Activated T-cell treated with anti-CD3 and anti-CD28 coated beads, Interleukin-2, amount 50 U/mL, for 72 hours (primary cell): ENCODE measurements around the gene FILIP1. TPM values are rescaled to one million over a fixed set of nuclear protein-coding genes. Genes with fewer than 3 reads are reported as not detected.

Experiments used
- ATAC-seq, 2 donors: fragments of 150-1000 bp; cut with Tn5 transposase; replicated peaks in 1 of 2; 2 replicates each; pipeline ENCODE4 v1.10.0; 2021; ENCODE audit warnings: moderate library complexity in 2 of 2, mild to moderate bottlenecking in 1 of 2
- DNase-seq, 2 donors: peaks; one replicate each; pipeline ENCODE4 v3.0.0; 2021 to 2022; ENCODE audit warnings: mixed read lengths in 1 of 2
- H3K27ac Mint-ChIP-seq: one replicate; pipeline ENCODE4 v1.8.0; 2022; ENCODE audit warnings: mild to moderate bottlenecking, moderate library complexity, mixed read lengths
- H3K27me3 Mint-ChIP-seq: one replicate; pipeline ENCODE4 v1.8.0; 2022; ENCODE audit warnings: low read depth, mixed read lengths
- H3K36me3 Mint-ChIP-seq, 2 donors: one replicate each; pipeline ENCODE4 v1.8.0; 2022; ENCODE audit warnings: mixed read lengths in 2 of 2, mild to moderate bottlenecking in 1 of 2; ENCODE audit not compliant: insufficient read depth in 2 of 2
- H3K4me1 Mint-ChIP-seq: one replicate; pipeline ENCODE4 v1.8.0; 2022; ENCODE audit warnings: low read depth, mixed read lengths
- H3K4me3 Mint-ChIP-seq, 2 donors: one replicate each; pipeline ENCODE4 v1.8.0; 2022; ENCODE audit warnings: mild to moderate bottlenecking in 2 of 2, mixed read lengths in 2 of 2, moderate library complexity in 2 of 2
- H3K9me3 Mint-ChIP-seq, 2 donors: one replicate each; pipeline ENCODE4 v1.8.0; 2022; ENCODE audit warnings: mixed read lengths in 2 of 2
- total RNA-seq, 2 donors: library from RNA; stranded (reverse); gene quantifications; one replicate each; pipeline ENCODE4 v1.2.3, GENCODE V29; 2022

Gene FILIP1
- total RNA-seq, 2 donors from 2014 or later, result 0.05 TPM; not detected in 1

DNA sequence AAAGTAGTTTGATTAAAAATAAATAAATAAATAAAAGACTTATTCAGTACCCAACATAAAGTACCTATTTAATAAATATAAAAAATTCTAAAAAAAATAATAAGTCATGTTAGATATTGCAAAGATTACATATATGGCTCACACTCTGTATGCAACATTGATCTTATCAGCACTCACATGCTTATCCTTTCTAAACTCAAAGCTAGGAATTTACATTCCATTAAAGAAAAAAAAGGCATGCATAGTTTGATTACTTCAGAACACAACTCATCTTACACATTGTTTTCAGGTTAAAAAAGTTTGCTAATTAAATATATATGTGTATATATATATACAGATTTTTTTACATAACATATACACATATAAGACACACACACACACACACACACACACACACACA, 96.4 kb downstream of the FILIP1 start:
- H3K27me3 Mint-ChIP-seq, result peaks cover 9% of the 10 kb centered on the region
- H3K4me3 Mint-ChIP-seq, result no peak overlapping the region
- H3K9me3 Mint-ChIP-seq, result no peaks in the 10 kb centered on the region
- DNase-seq (no peak), ATAC-seq (no peak)
- no peaks in the 10 kb centered on the region for H3K4me1 Mint-ChIP-seq
- no peak overlapping the region for H3K27ac Mint-ChIP-seq
- no peaks in the 10 kb centered on the region for H3K36me3 Mint-ChIP-seq

GRCh38 chr6:75396005-75396800, 97.4 kb downstream of the FILIP1 start:
- H3K27ac Mint-ChIP-seq, result no peak overlapping the region
- ATAC-seq, result no peak
- no peak overlapping the region for H3K4me3 Mint-ChIP-seq

DNA sequence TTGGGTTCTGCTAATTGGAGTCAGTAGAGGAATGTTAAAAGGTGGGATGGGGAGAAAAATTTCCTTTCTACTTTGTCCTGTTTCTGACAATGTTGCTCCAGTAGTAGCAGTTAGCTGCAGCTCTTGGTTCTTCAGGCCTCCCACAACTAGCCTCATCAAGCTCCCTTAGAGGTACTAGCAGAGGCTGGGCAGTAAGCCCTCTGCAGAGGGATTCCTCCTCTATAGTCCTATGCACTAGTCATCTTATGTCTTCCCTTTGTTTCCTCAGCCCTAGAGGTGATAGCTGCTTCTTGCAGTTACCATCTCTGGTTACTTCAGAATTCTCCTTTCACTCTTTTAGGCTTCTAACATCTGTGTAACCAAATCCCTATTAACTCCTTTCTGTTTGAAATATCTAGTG, 99.8 kb downstream of the FILIP1 start:
- Mint-ChIP-seq H3K4me1 (no peaks in the 10 kb centered on the region), H3K27me3 (peaks cover 12% of the 10 kb centered on the region), H3K4me3 (no peak overlapping the region)

More at GRCh38 chr6:75396005-75396800, 97.4 kb downstream of the FILIP1 start:
- H3K27me3 Mint-ChIP-seq, result peaks cover 9% of the 10 kb centered on the region
- H3K9me3 Mint-ChIP-seq, result no peaks in the 10 kb centered on the region
- H3K4me1 Mint-ChIP-seq, result no peaks in the 10 kb centered on the region
- no peaks in the 10 kb centered on the region for H3K36me3 Mint-ChIP-seq
- no peak for DNase-seq

DNA sequence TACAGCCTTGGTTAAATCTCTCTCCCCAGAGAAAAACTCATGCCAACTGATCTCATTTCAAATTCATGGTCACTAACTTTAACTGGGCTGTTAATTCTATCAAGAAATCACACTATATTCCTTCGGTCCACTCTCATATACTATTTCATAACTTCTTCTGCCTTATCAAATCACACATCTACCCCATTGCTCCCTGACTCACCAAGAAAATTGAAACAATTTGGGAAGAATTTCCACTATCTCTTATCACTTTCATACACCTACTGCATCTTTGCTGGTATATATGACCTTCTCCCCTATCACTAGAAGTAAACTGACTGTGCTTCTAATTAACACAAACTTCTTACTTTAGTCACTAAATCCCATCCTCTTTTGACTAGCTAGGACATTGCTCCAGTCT, 102.3 kb downstream of the FILIP1 start:
- no peaks in the 10 kb centered on the region for H3K36me3 Mint-ChIP-seq
- no peak overlapping the region for H3K4me3 Mint-ChIP-seq
- no peak for ATAC-seq
- no peak for DNase-seq
- peaks cover 17% of the 10 kb centered on the region for H3K27me3 Mint-ChIP-seq
- no peak overlapping the region for H3K27ac Mint-ChIP-seq
- no peaks in the 10 kb centered on the region for H3K9me3 Mint-ChIP-seq
- no peaks in the 10 kb centered on the region for H3K4me1 Mint-ChIP-seq

More for the DNA sequence above, 99.8 kb downstream of the FILIP1 start:
- Mint-ChIP-seq H3K9me3 (no peaks in the 10 kb centered on the region), H3K36me3 (no peaks in the 10 kb centered on the region), H3K27ac (no peak overlapping the region)
- DNase-seq, result no peak
- ATAC-seq, result no peak

- DNase-seq, result no peak
- Mint-ChIP-seq H3K4me3 (no peak overlapping the region), H3K27ac (no peak overlapping the region), H3K27me3 (peaks cover 26% of the 10 kb centered on the region), H3K9me3 (no peaks in the 10 kb centered on the region), H3K4me1 (no peaks in the 10 kb centered on the region), H3K36me3 (no peaks in the 10 kb centered on the region)
- no peak for ATAC-seq
These were observed 107.4 kb downstream of the FILIP1 start for GRCh38 chr6:75386050-75386770.

DNA sequence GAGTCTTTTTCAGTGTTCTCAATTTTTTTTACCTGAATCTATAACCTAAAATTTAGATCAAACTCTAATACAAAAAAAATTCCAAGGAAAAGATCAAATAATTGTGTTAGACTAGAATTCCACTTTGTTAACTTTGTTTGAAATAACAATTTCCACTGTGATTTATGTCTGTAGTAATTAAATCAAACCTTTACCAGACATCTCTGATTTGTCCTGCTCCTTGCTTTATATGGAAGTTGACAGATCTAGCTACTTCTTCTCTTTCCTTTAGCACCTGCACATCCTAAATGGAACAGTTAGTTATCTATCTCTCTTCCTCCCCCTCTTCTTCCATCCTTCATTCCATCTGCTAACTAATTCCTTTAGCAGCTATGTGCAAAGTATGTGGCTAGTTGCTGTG, 109.5 kb downstream of the FILIP1 start:
- peaks cover 37% of the 10 kb centered on the region for H3K27me3 Mint-ChIP-seq
- DNase-seq, result no peak

DNA sequence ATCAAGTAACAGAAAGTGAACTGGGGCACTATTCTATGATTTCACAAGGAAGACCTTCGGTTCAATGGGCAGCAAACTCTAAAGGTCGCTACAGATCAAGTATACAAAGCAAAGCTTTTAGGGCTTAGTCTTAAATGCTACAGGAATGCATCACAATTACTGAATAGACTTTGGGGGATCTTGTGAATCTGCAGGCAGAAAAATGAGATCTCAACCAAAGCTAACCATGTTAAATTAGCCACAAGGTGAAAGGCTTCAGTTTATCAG, 111.0 kb downstream of the FILIP1 start:
- H3K36me3 Mint-ChIP-seq, result no peaks in the 10 kb centered on the region
- H3K4me1 Mint-ChIP-seq, result no peaks in the 10 kb centered on the region
- no peak for ATAC-seq
- no peak for DNase-seq
- no peaks in the 10 kb centered on the region for H3K9me3 Mint-ChIP-seq
- H3K4me3 Mint-ChIP-seq, result no peak overlapping the region
- H3K27me3 Mint-ChIP-seq, result peaks cover 30% of the 10 kb centered on the region
- H3K27ac Mint-ChIP-seq, result no peak overlapping the region

More for the DNA sequence above, 109.5 kb downstream of the FILIP1 start:
- no peak for ATAC-seq
- H3K27ac Mint-ChIP-seq, result no peak overlapping the region
- H3K4me1 Mint-ChIP-seq, result no peaks in the 10 kb centered on the region
- H3K9me3 Mint-ChIP-seq, result no peaks in the 10 kb centered on the region
- no peaks in the 10 kb centered on the region for H3K36me3 Mint-ChIP-seq
- no peak overlapping the region for H3K4me3 Mint-ChIP-seq

DNA sequence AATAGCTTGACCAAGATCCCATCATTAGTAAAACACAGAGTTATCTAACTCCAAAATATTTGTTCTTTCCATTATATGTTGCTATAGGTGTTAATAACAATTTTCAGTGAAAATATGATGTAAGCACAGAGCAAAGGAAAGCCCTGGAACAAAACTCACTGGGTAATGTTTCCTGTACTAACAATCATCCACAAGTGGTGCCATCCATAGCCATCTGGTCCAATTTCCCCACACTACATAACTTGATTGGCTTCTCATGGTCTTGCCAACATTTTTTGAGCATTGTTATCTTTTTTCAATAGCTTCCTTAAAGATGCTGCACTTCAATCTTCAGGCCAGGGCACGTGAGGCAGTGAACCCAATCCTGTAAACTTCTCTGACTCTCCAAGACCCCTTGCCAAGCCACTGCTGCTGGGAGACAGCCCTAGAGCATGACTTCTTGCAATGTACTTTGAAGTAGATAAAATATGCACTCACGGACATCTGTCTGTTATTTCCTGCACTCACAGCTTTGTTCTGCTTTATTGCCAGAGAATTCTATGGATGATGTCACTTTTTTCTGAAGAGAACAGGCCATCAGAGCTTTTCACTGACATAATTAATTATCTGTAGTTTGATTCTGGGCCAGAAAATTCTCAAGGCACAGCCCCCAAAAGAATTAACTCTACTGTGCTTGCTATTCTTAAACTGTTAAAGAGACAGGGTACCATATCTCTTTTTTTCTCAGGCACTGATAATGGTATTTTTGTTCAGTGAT, 111.5 kb downstream of the FILIP1 start:
- no peaks in the 10 kb centered on the region for H3K4me1 Mint-ChIP-seq
- peaks cover 35% of the 10 kb centered on the region for H3K27me3 Mint-ChIP-seq
- no peaks in the 10 kb centered on the region for H3K9me3 Mint-ChIP-seq
- H3K27ac Mint-ChIP-seq, result no peak overlapping the region
- DNase-seq (no peak), ATAC-seq (no peak)
- no peak overlapping the region for H3K4me3 Mint-ChIP-seq
- no peaks in the 10 kb centered on the region for H3K36me3 Mint-ChIP-seq

- no peak overlapping the region for H3K27ac Mint-ChIP-seq
- ATAC-seq (no peak), DNase-seq (no peak)
- H3K9me3 Mint-ChIP-seq, result no peaks in the 10 kb centered on the region
- peaks cover 45% of the 10 kb centered on the region for H3K27me3 Mint-ChIP-seq
- H3K4me3 Mint-ChIP-seq, result no peak overlapping the region
- H3K36me3 Mint-ChIP-seq, result no peaks in the 10 kb centered on the region
- H3K4me1 Mint-ChIP-seq, result no peaks in the 10 kb centered on the region
These were observed 114.1 kb downstream of the FILIP1 start for GRCh38 chr6:75379536-75379935.

GRCh38 chr6:75378101-75378500, 115.5 kb downstream of the FILIP1 start:
- no peak overlapping the region for H3K27ac Mint-ChIP-seq
- no peaks in the 10 kb centered on the region for H3K4me1 Mint-ChIP-seq
- H3K36me3 Mint-ChIP-seq, result no peaks in the 10 kb centered on the region
- DNase-seq (no peak), ATAC-seq (no peak)
- peaks cover 39% of the 10 kb centered on the region for H3K27me3 Mint-ChIP-seq
- no peaks in the 10 kb centered on the region for H3K9me3 Mint-ChIP-seq
- H3K4me3 Mint-ChIP-seq, result no peak overlapping the region

DNA sequence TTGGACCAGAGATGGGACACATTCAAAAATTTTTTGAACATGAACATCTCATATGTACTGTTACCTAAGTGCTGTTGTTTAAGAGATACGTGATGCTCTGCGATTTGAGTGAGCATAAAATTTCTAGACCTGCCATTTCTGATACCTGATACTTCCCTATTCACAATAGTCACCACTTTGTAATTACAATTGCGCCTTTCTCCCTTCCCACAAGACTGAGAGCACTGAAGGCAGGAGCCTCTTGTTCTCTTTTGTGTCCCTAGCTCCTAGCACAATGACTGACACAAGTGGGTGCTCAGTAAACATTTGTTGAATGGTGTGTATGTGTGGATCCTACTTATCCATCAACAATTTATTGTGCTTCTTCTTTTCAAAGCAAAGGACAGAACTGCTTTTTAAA, 116.2 kb downstream of the FILIP1 start:
- peaks cover under 1% of the 10 kb centered on the region in 2 donors for H3K9me3 Mint-ChIP-seq
- no peak for DNase-seq
- no peak overlapping the region for H3K4me3 Mint-ChIP-seq
- peaks cover 32% of the 10 kb centered on the region for H3K27me3 Mint-ChIP-seq
- no peaks in the 10 kb centered on the region for H3K4me1 Mint-ChIP-seq
- no peaks in the 10 kb centered on the region for H3K36me3 Mint-ChIP-seq
- no peak overlapping the region for H3K27ac Mint-ChIP-seq
- ATAC-seq, result no peak

- no peak overlapping the region for H3K4me3 Mint-ChIP-seq
- no peaks in the 10 kb centered on the region for H3K36me3 Mint-ChIP-seq
- H3K4me1 Mint-ChIP-seq, result no peaks in the 10 kb centered on the region
- H3K27ac Mint-ChIP-seq, result no peak overlapping the region
- DNase-seq, result no peak
- no peak for ATAC-seq
- peaks cover 27% of the 10 kb centered on the region for H3K27me3 Mint-ChIP-seq
- peaks cover 1 to 2% of the 10 kb centered on the region in 2 donors for H3K9me3 Mint-ChIP-seq
These were observed 117.1 kb downstream of the FILIP1 start for GRCh38 chr6:75376347-75377024.

DNA sequence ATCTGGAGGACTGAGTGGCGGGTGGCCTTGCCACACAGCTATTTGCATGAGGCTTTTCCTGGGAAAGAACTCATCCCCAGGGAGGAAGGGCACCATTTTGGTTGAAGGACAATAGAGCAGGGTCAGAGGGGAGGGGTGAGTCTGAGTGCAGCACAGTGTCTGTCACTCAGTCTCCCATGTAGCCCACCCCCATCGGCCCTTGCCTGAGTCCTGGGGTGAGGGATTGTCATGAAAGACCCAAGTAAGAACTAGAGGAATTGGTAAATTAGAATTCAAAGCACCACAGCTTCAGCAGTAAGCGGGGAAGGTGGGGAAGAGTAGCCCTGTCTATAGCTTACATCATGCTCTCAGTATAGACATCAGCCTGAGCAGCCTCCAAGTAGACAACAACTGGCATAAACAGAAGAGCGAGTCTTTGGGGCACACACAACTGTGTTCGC, 118.6 kb downstream of the FILIP1 start:
- ATAC-seq, result no peak
- Mint-ChIP-seq H3K4me1 (no peaks in the 10 kb centered on the region), H3K9me3 (peaks cover 1 to 2% of the 10 kb centered on the region in 2 donors), H3K36me3 (no peaks in the 10 kb centered on the region), H3K27ac (no peak overlapping the region), H3K27me3 (peaks cover 26% of the 10 kb centered on the region), H3K4me3 (no peak overlapping the region)
- no peak for DNase-seq
